K562 (cell line): ENCODE data around the gene PSMA5. TPM values are rescaled to one million over a fixed set of nuclear protein-coding genes. Genes with fewer than 3 reads are reported as not detected.

Experiments
- FOSL1 ChIP-seq: fragments of 200-800 bp; sonication (Bioruptor generic); conservative IDR thresholded peaks from 2 replicates; pipeline ENCODE4 v1.6.1; 2016; ENCODE audit warnings: missing genetic modification characterization, missing compliant biosample characterization
- GTF2F1 ChIP-seq: IDR thresholded peaks from 2 replicates; pipeline ENCODE4 v1.6.1; 2011; ENCODE audit warnings: low read depth, low read length, improper control_type of control experiment
- LARP7 ChIP-seq: fragments of 450-650 bp; IDR thresholded peaks from 2 replicates; pipeline ENCODE4 v1.6.1; 2016
- NR4A1 ChIP-seq, 2 experiments: fragments of 250-450 bp in 1 of 2; fragments of 450-650 bp in 1 of 2; sonication (Bioruptor Pico) in 1 of 2; IDR thresholded peaks; 2 replicates each; pipeline versions ENCODE4 v1.4.0 to v1.6.1; 2016 to 2020; ENCODE audit warnings: mild to moderate bottlenecking in 2 of 2, missing compliant biosample characterization in 1 of 2, missing genetic modification characterization in 1 of 2, moderate library complexity in 1 of 2
- RBM14 ChIP-seq: fragments of 200-400 bp; formaldehyde crosslinking; IDR thresholded peaks from 2 replicates; pipeline ENCODE4 v1.6.1; 2018; ENCODE audit warnings: low read depth, mild to moderate bottlenecking, low read length, moderate library complexity, borderline replicate concordance; ENCODE audit not compliant: insufficient read depth
- RNF219 ChIP-seq: fragments of 250-450 bp; sonication (Bioruptor Pico); IDR thresholded peaks from 2 replicates; pipeline ENCODE4 v1.5.0; 2022; ENCODE audit warnings: mild to moderate bottlenecking
- ZBTB33 ChIP-seq: sonication (generic); formaldehyde crosslinking; IDR thresholded peaks from 2 replicates; pipeline ENCODE4 v1.8.1; 2023; ENCODE audit warnings: mild to moderate bottlenecking, missing genetic modification reagents
- ZNF121 ChIP-seq: sonication (generic); formaldehyde crosslinking; conservative IDR thresholded peaks from 2 replicates; pipeline ENCODE4 v1.8.0; 2022; ENCODE audit warnings: missing genetic modification reagents
- ZNF407 ChIP-seq: fragments of 450-650 bp; IDR thresholded peaks from 2 replicates; pipeline ENCODE4 v1.6.1; 2016; ENCODE audit warnings: low read depth
- ZNF449 ChIP-seq: fragments of 250-450 bp; sonication (Bioruptor Pico); IDR thresholded peaks from 2 replicates; pipeline ENCODE4 v1.8.0; 2022; ENCODE audit warnings: moderate library complexity, mild to moderate bottlenecking, inconsistent platforms
- polyA plus RNA-seq, 8 experiments: library from polyadenylated mRNA; depleted of rRNA in 4 of 8; stranded (reverse) in 5 of 8; unstranded in 3 of 8; fragments of >200 nt; fragmentation: Nextera tagmentation in 2 of 8; fragmentation: Illumina TruSeq in 1 of 8; extraction: Ambion mirVana in 2 of 8; extraction: Trizol in 1 of 8; gene quantifications; 2 replicates each; pipeline versions ENCODE4 v1.2.1 to v1.2.3, GENCODE V29; 2011 to 2014; ENCODE audit warnings: inconsistent platforms in 1 of 8, missing spikeins in 1 of 8
- total RNA-seq, 7 experiments: library from RNA; depleted of rRNA in 6 of 7; stranded (reverse); fragments of >200 nt in 6 of 7; fragmentation: Illumina TruSeq in 2 of 7; extraction: Trizol in 2 of 7; gene quantifications; 2 replicates each; pipeline versions ENCODE4 v1.2.1 to v1.2.3, GENCODE V29; 2011 to 2021; ENCODE audit warnings: low replicate concordance in 1 of 7

The PSMA5 gene
- total and polyA plus RNA-seq, 9 of the 15 experiments (the other 6 are each of a cell fraction or from before 2014, with no cell fraction given) = 82.6 to 542 (median 287) TPM

- TF ChIP-seq NR4A1 (CRISPR knock-in tag; IDR thresholded peaks at IDR 0.05) = no peak
- TF ChIP-seq NR4A1 (tag; IDR thresholded peaks at IDR 0.05) = peak; percentile 84; the same call in 1 of the 2 replicates
- no peak for TF ChIP-seq FOSL1 (tag)
- no peak for TF ChIP-seq RBM14
- TF ChIP-seq LARP7 = no peak
- no peak for TF ChIP-seq ZNF407
- no peak for TF ChIP-seq ZBTB33 (CRISPR knock-in tag)
- 0 out of 2 replicates have a peak, but pooled peaks have one; percentile 50 for TF ChIP-seq ZNF449 (CRISPR knock-in tag)
- TF ChIP-seq ZNF121 (CRISPR knock-in tag) = no peak
- TF ChIP-seq GTF2F1 = no peak
- no peak for TF ChIP-seq RNF219 (CRISPR knock-in tag)
These were observed 37.2 kb downstream of the PSMA5 start (continued) for GRCh38 chr1:109388884-109389637.
